ENCODE data around the gene FBXW12.

Gene FBXW12

GRCh38 chr3:48410205-48411040 lies 38.4 kb downstream of the FBXW12 start:
- no peak for DNase-seq (ENCODE audit: low read depth)
- TF ChIP-seq CTCF (IDR thresholded peaks at IDR 0.05; ENCODE audit: control insufficient read depth, extremely low read depth, insufficient read depth) = no peak
- H3K4me3 ChIP-seq (ENCODE audit: low read depth, low read length) = no peak overlapping the region

DNA sequence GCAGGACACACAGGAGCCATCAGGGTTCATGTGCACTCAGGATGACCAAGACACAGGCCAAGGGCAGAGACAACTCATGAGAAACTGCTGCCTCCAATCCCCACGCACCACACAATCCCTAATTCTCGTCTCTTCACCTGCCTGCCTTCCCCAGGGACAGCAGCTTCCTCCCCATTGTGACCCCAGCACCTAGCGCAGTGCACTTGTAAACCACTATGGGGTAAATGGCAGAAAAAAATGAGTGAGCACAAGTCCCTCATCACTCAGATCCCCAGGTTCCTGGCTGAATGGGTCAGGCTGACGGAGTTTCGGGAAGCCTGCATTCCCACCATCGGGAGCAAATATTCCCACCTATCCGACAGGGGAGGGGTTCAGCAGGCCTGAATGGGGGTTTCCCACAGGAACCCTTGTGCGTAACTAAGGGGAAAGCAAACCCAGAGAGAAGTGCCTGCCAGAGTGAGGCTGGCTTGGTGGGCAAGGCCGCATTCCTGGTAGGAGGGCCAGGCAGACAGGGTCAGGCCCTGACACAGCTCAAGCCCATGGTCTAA lies 39.1 kb downstream of the FBXW12 start:
- no peak for TF ChIP-seq CTCF (IDR thresholded peaks at IDR 0.05; ENCODE audit: control insufficient read depth, extremely low read depth, insufficient read depth)
- no peak for DNase-seq (ENCODE audit: low read depth)
- no peak overlapping the region for H3K4me3 ChIP-seq (ENCODE audit: low read depth, low read length)

- no peak for TF ChIP-seq CTCF (IDR thresholded peaks at IDR 0.05; ENCODE audit: control insufficient read depth, extremely low read depth, insufficient read depth)
- no peak for DNase-seq (ENCODE audit: low read depth)
- H3K4me3 ChIP-seq (ENCODE audit: low read depth, low read length) = no peak overlapping the region
Observed at GRCh38 chr3:48411606-48412374, 39.8 kb downstream of the FBXW12 start.

- no peak for TF ChIP-seq CTCF (IDR thresholded peaks at IDR 0.05; ENCODE audit: control insufficient read depth, extremely low read depth, insufficient read depth)
- no peak overlapping the region for H3K4me3 ChIP-seq (ENCODE audit: low read depth, low read length)
- DNase-seq (ENCODE audit: low read depth) = no peak
Observed at GRCh38 chr3:48412375-48413001, 40.5 kb downstream of the FBXW12 start.

GRCh38 chr3:48413086-48413485 lies 41.1 kb downstream of the FBXW12 start:
- no peak overlapping the region for H3K4me3 ChIP-seq (ENCODE audit: low read depth, low read length)
- no peak for TF ChIP-seq CTCF (IDR thresholded peaks at IDR 0.05; ENCODE audit: control insufficient read depth, extremely low read depth, insufficient read depth)
- no peak for DNase-seq (ENCODE audit: low read depth)

GRCh38 chr3:48413611-48414010 lies 41.6 kb downstream of the FBXW12 start:
- no peak for TF ChIP-seq CTCF (IDR thresholded peaks at IDR 0.05; ENCODE audit: control insufficient read depth, extremely low read depth, insufficient read depth)
- no peak for DNase-seq (ENCODE audit: low read depth)
- H3K4me3 ChIP-seq (ENCODE audit: low read depth, low read length) = no peak overlapping the region
